ENCODE results near the gene BLID.

GRCh38 chr11:122107566-122107965 is 8.4 kb downstream of the BLID start:
- TF ChIP-seq, protein P1, sequence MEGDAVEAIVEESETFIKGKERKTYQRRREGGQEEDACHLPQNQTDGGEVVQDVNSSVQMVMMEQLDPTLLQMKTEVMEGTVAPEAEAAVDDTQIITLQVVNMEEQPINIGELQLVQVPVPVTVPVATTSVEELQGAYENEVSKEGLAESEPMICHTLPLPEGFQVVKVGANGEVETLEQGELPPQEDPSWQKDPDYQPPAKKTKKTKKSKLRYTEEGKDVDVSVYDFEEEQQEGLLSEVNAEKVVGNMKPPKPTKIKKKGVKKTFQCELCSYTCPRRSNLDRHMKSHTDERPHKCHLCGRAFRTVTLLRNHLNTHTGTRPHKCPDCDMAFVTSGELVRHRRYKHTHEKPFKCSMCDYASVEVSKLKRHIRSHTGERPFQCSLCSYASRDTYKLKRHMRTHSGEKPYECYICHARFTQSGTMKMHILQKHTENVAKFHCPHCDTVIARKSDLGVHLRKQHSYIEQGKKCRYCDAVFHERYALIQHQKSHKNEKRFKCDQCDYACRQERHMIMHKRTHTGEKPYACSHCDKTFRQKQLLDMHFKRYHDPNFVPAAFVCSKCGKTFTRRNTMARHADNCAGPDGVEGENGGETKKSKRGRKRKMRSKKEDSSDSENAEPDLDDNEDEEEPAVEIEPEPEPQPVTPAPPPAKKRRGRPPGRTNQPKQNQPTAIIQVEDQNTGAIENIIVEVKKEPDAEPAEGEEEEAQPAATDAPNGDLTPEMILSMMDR (tag by site-specific recombination; IDR thresholded peaks at IDR 0.05) = no peak
- TF ChIP-seq ZBTB17 (tag by site-specific recombination; IDR thresholded peaks at IDR 0.05) (no peak), ZFP37 (tag by site-specific recombination; IDR thresholded peaks at IDR 0.05) (no peak), ZBTB1 (tag by site-specific recombination; IDR thresholded peaks at IDR 0.05) (no peak), ZBTB7A (tag by site-specific recombination; IDR thresholded peaks at IDR 0.05; ENCODE audit: low read depth) (no peak), ZNF473 (tag by site-specific recombination; IDR thresholded peaks at IDR 0.05) (no peak), ELK4 (IDR thresholded peaks at IDR 0.05; ENCODE audit: borderline replicate concordance, low read depth, low read length) (no peak), REST (tag by site-specific recombination; IDR thresholded peaks at IDR 0.05) (no peak), ZNF274 (IDR thresholded peaks at IDR 0.05; ENCODE audit: low read length) (no peak), ZNF274 (tag by site-specific recombination; IDR thresholded peaks at IDR 0.05; ENCODE audit: borderline replicate concordance) (no peak), ZNF324 (tag by site-specific recombination; IDR thresholded peaks at IDR 0.05) (no peak)
- TF ChIP-seq, protein P2, sequence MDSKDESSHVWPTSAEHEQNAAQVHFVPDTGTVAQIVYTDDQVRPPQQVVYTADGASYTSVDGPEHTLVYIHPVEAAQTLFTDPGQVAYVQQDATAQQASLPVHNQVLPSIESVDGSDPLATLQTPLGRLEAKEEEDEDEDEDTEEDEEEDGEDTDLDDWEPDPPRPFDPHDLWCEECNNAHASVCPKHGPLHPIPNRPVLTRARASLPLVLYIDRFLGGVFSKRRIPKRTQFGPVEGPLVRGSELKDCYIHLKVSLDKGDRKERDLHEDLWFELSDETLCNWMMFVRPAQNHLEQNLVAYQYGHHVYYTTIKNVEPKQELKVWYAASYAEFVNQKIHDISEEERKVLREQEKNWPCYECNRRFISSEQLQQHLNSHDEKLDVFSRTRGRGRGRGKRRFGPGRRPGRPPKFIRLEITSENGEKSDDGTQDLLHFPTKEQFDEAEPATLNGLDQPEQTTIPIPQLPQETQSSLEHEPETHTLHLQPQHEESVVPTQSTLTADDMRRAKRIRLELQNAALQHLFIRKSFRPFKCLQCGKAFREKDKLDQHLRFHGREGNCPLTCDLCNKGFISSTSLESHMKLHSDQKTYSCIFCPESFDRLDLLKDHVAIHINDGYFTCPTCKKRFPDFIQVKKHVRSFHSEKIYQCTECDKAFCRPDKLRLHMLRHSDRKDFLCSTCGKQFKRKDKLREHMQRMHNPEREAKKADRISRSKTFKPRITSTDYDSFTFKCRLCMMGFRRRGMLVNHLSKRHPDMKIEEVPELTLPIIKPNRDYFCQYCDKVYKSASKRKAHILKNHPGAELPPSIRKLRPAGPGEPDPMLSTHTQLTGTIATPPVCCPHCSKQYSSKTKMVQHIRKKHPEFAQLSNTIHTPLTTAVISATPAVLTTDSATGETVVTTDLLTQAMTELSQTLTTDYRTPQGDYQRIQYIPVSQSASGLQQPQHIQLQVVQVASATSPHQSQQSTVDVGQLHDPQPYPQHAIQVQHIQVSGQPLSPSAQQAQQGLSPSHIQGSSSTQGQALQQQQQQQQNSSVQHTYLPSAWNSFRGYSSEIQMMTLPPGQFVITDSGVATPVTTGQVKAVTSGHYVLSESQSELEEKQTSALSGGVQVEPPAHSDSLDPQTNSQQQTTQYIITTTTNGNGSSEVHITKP (tag by site-specific recombination; IDR thresholded peaks at IDR 0.05) = no peak
- TF ChIP-seq, protein P3, sequence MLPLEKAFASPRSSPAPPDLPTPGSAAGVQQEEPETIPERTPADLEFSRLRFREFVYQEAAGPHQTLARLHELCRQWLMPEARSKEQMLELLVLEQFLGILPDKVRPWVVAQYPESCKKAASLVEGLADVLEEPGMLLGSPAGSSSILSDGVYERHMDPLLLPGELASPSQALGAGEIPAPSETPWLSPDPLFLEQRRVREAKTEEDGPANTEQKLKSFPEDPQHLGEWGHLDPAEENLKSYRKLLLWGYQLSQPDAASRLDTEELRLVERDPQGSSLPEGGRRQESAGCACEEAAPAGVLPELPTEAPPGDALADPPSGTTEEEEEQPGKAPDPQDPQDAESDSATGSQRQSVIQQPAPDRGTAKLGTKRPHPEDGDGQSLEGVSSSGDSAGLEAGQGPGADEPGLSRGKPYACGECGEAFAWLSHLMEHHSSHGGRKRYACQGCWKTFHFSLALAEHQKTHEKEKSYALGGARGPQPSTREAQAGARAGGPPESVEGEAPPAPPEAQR (tag by site-specific recombination; IDR thresholded peaks at IDR 0.05) = no peak
